Measurements from ENCODE around the gene PPARG.

Gene PPARG

GRCh38 chr3:12413721-12414255 is 124.9 kb downstream of the PPARG start:
- DNase-seq (ENCODE audit: low read depth in 3 of 3), result no peak

- DNase-seq (ENCODE audit: low read depth in 3 of 3), result no peak
These were observed 126.3 kb downstream of the PPARG start for GRCh38 chr3:12415014-12415680.

GRCh38 chr3:12416731-12417130 is 127.9 kb downstream of the PPARG start:
- DNase-seq (ENCODE audit: low read depth in 3 of 3), result no peak

- peak; percentile 13 to 33 (median 19) for DNase-seq (ENCODE audit: low read depth in 3 of 3)
These were observed 131.5 kb downstream of the PPARG start for GRCh38 chr3:12420393-12420792.

GRCh38 chr3:12421132-12421531 is 132.3 kb downstream of the PPARG start:
- no peak for DNase-seq (ENCODE audit: low read depth in 3 of 3)

- DNase-seq (ENCODE audit: low read depth in 3 of 3), result no peak
These were observed 134.3 kb downstream of the PPARG start for GRCh38 chr3:12423131-12423530.

- DNase-seq (ENCODE audit: low read depth in 3 of 3), result peak in 2 of 3 experiments; percentile 8 to 34
These were observed 135.2 kb downstream of the PPARG start for GRCh38 chr3:12423918-12424630.

- DNase-seq (ENCODE audit: low read depth in 3 of 3), result no peak
These were observed 135.9 kb downstream of the PPARG start for GRCh38 chr3:12424635-12425319.

- no peak for DNase-seq (ENCODE audit: low read depth in 3 of 3)
These were observed 137.1 kb downstream of the PPARG start for GRCh38 chr3:12425850-12426579.

- DNase-seq (ENCODE audit: low read depth in 3 of 3), result no peak
These were observed 138.7 kb downstream of the PPARG start for GRCh38 chr3:12427551-12427950.

- no peak for DNase-seq (ENCODE audit: low read depth in 3 of 3)
These were observed 139.3 kb downstream of the PPARG start for GRCh38 chr3:12428126-12428525.

- no peak for DNase-seq (ENCODE audit: low read depth in 3 of 3)
These were observed 141.2 kb downstream of the PPARG start for GRCh38 chr3:12430086-12430485.

GRCh38 chr3:12433823-12434222 is 145.0 kb downstream of the PPARG start:
- DNase-seq (ENCODE audit: low read depth in 3 of 3), result no peak

- DNase-seq (ENCODE audit: low read depth in 3 of 3), result no peak
These were observed 147.8 kb downstream of the PPARG start for GRCh38 chr3:12436514-12437220.

- DNase-seq (ENCODE audit: low read depth in 3 of 3), result no peak
These were observed 148.3 kb downstream of the PPARG start for GRCh38 chr3:12437221-12437605.

GRCh38 chr3:12437861-12438260 is 149.0 kb downstream of the PPARG start:
- DNase-seq (ENCODE audit: low read depth in 3 of 3), result no peak

GRCh38 chr3:12438318-12438717 is 149.4 kb downstream of the PPARG start:
- DNase-seq (ENCODE audit: low read depth in 3 of 3), result no peak

GRCh38 chr3:12439161-12439940 is 150.5 kb downstream of the PPARG start:
- no peak for DNase-seq (ENCODE audit: low read depth in 3 of 3)

- DNase-seq (ENCODE audit: low read depth in 3 of 3), result no peak
These were observed 152.3 kb downstream of the PPARG start for GRCh38 chr3:12440927-12441714.

Measured in stimulated activated CD4-positive, alpha-beta T cell treated with anti-CD3 and anti-CD28 coated beads, TNF-alpha, amount 100 ng/mL, for 24 hours (primary cell).